HG02870 (cell line): Measurements from ENCODE around the gene RP9.
A peak's percentile ranks its signal among the peaks of the same experiment; 100 is the strongest.
"Not testable (repeated sequence)": the region's sequence is repeated elsewhere in the genome, so short reads cannot be mapped to it uniquely, and the experiment has no call there.

ENCODE experiments used
- ATAC-seq: cut with Tn5 transposase; IDR thresholded peaks from one replicate; pipeline ENCODE4 v1.9.1; 2021; ENCODE audit warnings: mild to moderate bottlenecking, moderate library complexity; ENCODE audit not compliant: unreplicated experiment

Gene RP9

GRCh38 chr7:33107136-33108066 is 1.8 kb downstream of the RP9 start:
- peak; percentile 27 for ATAC-seq

DNA sequence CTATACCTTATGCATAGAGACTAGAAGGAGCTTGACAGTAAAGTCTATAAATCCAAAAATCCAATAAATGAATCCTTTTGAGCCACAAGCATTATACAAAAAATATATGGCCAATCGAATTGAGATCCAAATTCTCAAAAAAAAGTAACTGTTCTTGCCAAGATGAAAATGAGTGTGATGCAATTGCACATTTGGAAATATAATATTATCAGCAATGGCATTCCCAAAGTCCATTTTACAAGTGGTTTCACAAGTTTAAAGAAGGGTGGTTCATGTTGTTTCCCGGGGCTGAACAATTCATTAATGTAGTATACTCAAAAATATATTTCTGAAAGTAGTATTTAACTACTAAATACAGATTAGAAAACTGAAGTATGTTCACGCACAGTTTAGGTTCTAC is 7.3 kb downstream of the RP9 start:
- no peak for ATAC-seq

GRCh38 chr7:33100770-33101169 is 8.4 kb downstream of the RP9 start:
- ATAC-seq, result no peak

GRCh38 chr7:33099154-33099940 is 9.9 kb downstream of the RP9 start:
- no peak for ATAC-seq

- not testable (repeated sequence) for ATAC-seq
Measured at GRCh38 chr7:33094745-33095275, 14.4 kb downstream of the RP9 start.

DNA sequence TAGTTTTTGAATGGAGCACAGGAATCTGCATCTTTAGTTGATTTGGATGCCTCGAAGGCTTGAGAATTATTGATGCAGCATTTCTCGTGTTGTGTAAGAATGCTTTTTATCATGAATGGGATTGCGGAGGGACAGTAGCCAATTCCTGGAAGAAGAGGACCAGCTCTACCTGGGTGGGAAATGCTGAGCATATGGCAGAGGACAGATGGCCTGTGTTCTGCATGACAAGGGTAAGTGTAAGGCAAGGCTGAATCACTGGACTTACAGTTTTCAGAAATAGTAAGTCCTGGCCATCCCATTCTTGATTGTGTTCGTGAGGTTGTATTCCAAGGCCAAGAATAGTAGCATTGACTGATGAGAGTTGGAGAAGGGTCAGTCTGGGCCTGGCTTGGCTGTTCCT is 15.9 kb downstream of the RP9 start:
- no peak for ATAC-seq

DNA sequence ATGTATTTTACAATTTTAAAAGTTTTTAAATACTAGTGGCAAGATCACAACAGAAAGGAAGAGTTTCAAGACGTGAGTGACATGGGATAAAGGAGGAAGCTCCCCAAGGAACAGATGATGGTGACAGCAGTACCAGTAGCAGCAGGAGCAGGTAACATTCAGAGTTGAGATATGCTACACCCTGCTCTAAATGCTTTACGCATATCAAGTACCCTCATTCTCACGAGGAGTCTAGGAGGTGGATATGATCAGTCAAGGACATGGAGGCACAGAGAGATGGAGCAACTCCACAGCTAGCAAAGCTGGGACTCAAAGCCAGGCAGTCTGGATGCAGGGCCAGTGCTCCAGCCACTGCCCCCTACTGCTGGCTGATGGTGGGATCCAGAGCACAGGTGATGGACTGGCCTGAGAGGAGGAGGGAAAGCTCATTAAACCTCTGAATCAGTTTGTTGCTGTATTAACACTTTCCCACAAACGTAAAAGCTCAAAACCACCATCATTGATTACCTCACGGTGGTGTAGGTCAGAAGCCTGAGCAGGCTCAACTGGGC is 17.5 kb downstream of the RP9 start:
- no peak for ATAC-seq

DNA sequence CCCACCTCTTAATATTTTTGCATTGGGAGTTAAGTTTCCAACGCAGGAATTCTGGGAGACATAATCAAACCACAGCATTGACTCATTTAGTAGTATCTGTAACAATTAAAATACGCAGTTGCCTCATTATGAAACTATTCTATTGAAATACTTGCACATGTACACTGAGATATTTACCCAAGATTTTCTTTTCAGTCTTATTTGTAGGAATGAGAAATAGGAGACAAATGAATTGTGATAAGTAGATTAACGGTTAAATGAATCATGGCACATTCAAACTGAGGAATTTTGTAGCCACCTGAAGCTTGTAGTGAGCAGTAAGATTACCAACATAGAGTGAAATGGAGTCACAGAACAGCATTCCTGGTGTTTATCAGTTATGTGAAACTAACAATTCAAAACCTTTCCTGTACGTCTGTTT is 18.1 kb downstream of the RP9 start:
- no peak for ATAC-seq

GRCh38 chr7:33089142-33089541 is 20.1 kb downstream of the RP9 start:
- no peak for ATAC-seq

GRCh38 chr7:33087858-33088257 is 21.3 kb downstream of the RP9 start:
- ATAC-seq, result no peak

DNA sequence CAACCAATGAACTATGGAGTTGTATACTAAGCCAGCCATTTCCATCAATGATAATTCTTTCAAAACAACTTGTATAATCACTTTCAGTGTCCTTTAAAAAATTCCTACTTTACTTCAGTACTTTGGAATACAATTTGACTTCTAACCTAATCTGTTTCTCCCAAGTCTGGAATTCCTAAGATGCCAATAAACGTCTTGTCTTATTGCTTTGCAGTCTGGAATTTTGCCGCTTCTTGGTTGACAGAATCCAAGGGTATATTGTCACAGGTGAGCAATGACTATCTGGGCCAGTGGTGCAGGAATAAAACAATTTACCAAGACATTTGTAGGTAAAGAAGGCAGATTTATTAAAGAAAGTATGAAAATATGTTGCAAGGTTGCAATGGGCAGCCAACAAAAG is 21.8 kb downstream of the RP9 start:
- no peak for ATAC-seq

- no peak for ATAC-seq
Measured at GRCh38 chr7:33079763-33080690, 29.2 kb downstream of the RP9 start.

DNA sequence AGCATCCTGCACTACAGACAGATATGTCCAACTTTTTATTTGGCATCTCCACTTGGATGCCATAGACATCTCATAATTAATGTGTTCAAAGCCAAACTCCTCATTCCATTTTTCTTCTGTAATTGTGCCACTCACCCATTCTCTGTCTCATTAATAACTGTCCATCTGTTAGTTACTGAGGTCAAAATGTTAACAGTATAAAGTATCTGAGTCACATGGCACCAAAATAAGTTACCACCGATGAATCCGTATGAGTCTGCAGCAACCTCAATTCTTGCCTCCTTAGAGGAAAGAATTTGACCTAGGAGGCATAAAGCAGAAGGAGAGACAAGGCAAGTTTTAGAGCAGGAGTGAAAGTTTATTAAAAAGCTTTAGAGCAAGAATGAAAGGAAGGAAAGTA is 30.1 kb downstream of the RP9 start:
- ATAC-seq, result no peak

GRCh38 chr7:33076737-33077136 is 32.5 kb downstream of the RP9 start:
- ATAC-seq, result no peak

- ATAC-seq, result no peak
Measured at GRCh38 chr7:33075818-33076518, 33.2 kb downstream of the RP9 start.

- no peak for ATAC-seq
Measured at GRCh38 chr7:33073243-33073642, 36.0 kb downstream of the RP9 start.

DNA sequence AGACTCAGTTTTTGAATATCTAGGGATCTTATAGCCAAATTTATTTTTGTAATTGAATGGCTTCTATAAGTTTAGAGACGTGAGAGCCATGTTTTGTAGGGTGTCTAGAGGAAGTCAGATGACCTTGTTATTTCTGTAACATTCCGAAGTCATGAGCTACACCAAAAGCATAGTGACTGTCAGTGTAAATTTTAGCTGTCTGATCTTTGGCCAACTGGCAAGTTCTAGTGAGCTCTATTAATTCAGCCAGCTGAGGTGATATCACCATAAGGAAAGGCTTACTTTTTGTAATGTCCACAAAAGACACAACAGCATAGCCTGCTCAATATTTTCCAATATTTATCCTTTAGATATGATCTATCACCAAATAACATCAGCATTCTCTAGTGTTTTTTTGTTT is 36.7 kb downstream of the RP9 start:
- ATAC-seq, result no peak

GRCh38 chr7:33070831-33071230 is 38.4 kb downstream of the RP9 start:
- no peak for ATAC-seq

- no peak for ATAC-seq
Measured at GRCh38 chr7:33070277-33070676, 38.9 kb downstream of the RP9 start.

DNA sequence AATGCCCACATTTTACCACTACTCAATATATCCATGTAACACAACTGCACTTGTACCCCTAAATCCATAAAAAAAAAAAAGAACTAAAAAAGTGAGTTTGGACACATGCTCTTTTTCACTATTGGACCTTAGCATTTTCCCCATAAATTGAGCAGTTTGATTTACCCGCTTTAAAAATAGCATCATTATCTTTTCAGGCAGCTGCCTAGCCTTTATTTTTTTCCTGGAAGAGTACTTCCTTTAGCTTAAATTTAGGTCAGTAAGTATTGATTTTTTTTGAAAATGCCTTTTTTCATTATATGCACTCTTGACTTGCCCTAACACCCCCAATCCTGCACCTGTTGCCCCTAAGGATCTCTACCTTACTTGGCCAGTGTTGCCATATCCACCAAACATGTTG is 41.3 kb downstream of the RP9 start:
- ATAC-seq, result no peak
